ENCODE data around the gene ATG7.
"Not testable (repeated sequence)": the region's sequence is repeated elsewhere in the genome, so short reads cannot be mapped to it uniquely, and the experiment has no call there.

ATG7 gene

GRCh38 chr3:11408324-11408859, 136.2 kb downstream of the ATG7 start:
- H3K27ac Mint-ChIP-seq, CTCF ChIA-PET, H3K27me3 Mint-ChIP-seq, H3K4me1 Mint-ChIP-seq, H3K4me3 Mint-ChIP-seq, DNase-seq: not testable (repeated sequence)
- Mint-ChIP-seq H3K9me3 (peaks cover 31% of the 10 kb centered on the region), H3K36me3 (peaks cover 46% of the 10 kb centered on the region)

- CTCF ChIA-PET = no interaction called here
- no peak for DNase-seq
- H3K27me3 Mint-ChIP-seq = no peaks in the 10 kb centered on the region
- peaks cover 46% of the 10 kb centered on the region for H3K36me3 Mint-ChIP-seq
- H3K4me3 Mint-ChIP-seq = no peak overlapping the region
- peaks cover 39% of the 10 kb centered on the region for H3K9me3 Mint-ChIP-seq
- no peak overlapping the region for H3K27ac Mint-ChIP-seq
- H3K4me1 Mint-ChIP-seq = no peaks in the 10 kb centered on the region
These were observed 138.4 kb downstream of the ATG7 start for GRCh38 chr3:11410564-11410963.

- H3K9me3 Mint-ChIP-seq = peaks cover 34% of the 10 kb centered on the region
- no peaks in the 10 kb centered on the region for H3K4me1 Mint-ChIP-seq
- CTCF ChIA-PET = no interaction called here
- peaks cover 37% of the 10 kb centered on the region for H3K36me3 Mint-ChIP-seq
- H3K27ac Mint-ChIP-seq = peak overlapping the region; percentile 19
- H3K27me3 Mint-ChIP-seq = no peaks in the 10 kb centered on the region
- no peak for DNase-seq
- H3K4me3 Mint-ChIP-seq = no peak overlapping the region
These were observed 139.8 kb downstream of the ATG7 start for GRCh38 chr3:11411956-11412355.

GRCh38 chr3:11413071-11413470, 140.9 kb downstream of the ATG7 start:
- Mint-ChIP-seq H3K9me3 (peaks cover 26% of the 10 kb centered on the region), H3K27me3 (no peaks in the 10 kb centered on the region), H3K36me3 (peaks cover 29% of the 10 kb centered on the region)

GRCh38 chr3:11415099-11415498, 142.9 kb downstream of the ATG7 start:
- Mint-ChIP-seq H3K9me3 (peaks cover 16% of the 10 kb centered on the region), H3K27me3 (no peaks in the 10 kb centered on the region), H3K4me1 (no peaks in the 10 kb centered on the region), H3K4me3 (no peak overlapping the region), H3K27ac (no peak overlapping the region), H3K36me3 (peaks cover 18% of the 10 kb centered on the region)
- DNase-seq = no peak
- CTCF ChIA-PET = no interaction called here

More at GRCh38 chr3:11413071-11413470, 140.9 kb downstream of the ATG7 start:
- CTCF ChIA-PET = no interaction called here
- Mint-ChIP-seq H3K4me3 (no peak overlapping the region), H3K4me1 (no peaks in the 10 kb centered on the region), H3K27ac (no peak overlapping the region)
- no peak for DNase-seq

GRCh38 chr3:11420066-11420465, 147.9 kb downstream of the ATG7 start:
- no peak overlapping the region for H3K4me3 Mint-ChIP-seq
- CTCF ChIA-PET = no interaction called here
- no peak overlapping the region for H3K27ac Mint-ChIP-seq
- H3K27me3 Mint-ChIP-seq = no peaks in the 10 kb centered on the region
- no peak for DNase-seq
- no peaks in the 10 kb centered on the region for H3K36me3 Mint-ChIP-seq
- no peaks in the 10 kb centered on the region for H3K4me1 Mint-ChIP-seq
- no peaks in the 10 kb centered on the region for H3K9me3 Mint-ChIP-seq

GRCh38 chr3:11422291-11422690, 150.1 kb downstream of the ATG7 start:
- CTCF ChIA-PET = no interaction called here
- Mint-ChIP-seq H3K4me1 (no peaks in the 10 kb centered on the region), H3K9me3 (no peaks in the 10 kb centered on the region), H3K27ac (no peak overlapping the region), H3K36me3 (peaks cover 8% of the 10 kb centered on the region), H3K27me3 (no peaks in the 10 kb centered on the region), H3K4me3 (no peak overlapping the region)
- DNase-seq = no peak

GRCh38 chr3:11423868-11424267, 151.7 kb downstream of the ATG7 start:
- H3K9me3 Mint-ChIP-seq = no peaks in the 10 kb centered on the region
- no peaks in the 10 kb centered on the region for H3K4me1 Mint-ChIP-seq
- H3K27me3 Mint-ChIP-seq = no peaks in the 10 kb centered on the region
- H3K27ac Mint-ChIP-seq = no peak overlapping the region
- peaks cover 15% of the 10 kb centered on the region for H3K36me3 Mint-ChIP-seq
- CTCF ChIA-PET = no interaction called here
- no peak for DNase-seq
- no peak overlapping the region for H3K4me3 Mint-ChIP-seq

- peaks cover 17% of the 10 kb centered on the region for H3K36me3 Mint-ChIP-seq
- no peak for DNase-seq
- H3K27me3 Mint-ChIP-seq = no peaks in the 10 kb centered on the region
- CTCF ChIA-PET = no interaction called here
- no peaks in the 10 kb centered on the region for H3K9me3 Mint-ChIP-seq
- no peak overlapping the region for H3K4me3 Mint-ChIP-seq
- H3K27ac Mint-ChIP-seq = no peak overlapping the region
- no peaks in the 10 kb centered on the region for H3K4me1 Mint-ChIP-seq
These were observed 152.1 kb downstream of the ATG7 start for GRCh38 chr3:11424277-11424676.

GRCh38 chr3:11430207-11430606, 158.0 kb downstream of the ATG7 start:
- Mint-ChIP-seq H3K4me3 (no peak overlapping the region), H3K9me3 (no peaks in the 10 kb centered on the region), H3K36me3 (peaks cover 17% of the 10 kb centered on the region), H3K27me3 (no peaks in the 10 kb centered on the region), H3K27ac (no peak overlapping the region), H3K4me1 (no peaks in the 10 kb centered on the region)
- DNase-seq = no peak
- CTCF ChIA-PET = no interaction called here

- Mint-ChIP-seq H3K9me3 (no peaks in the 10 kb centered on the region), H3K4me1 (no peaks in the 10 kb centered on the region), H3K27me3 (no peaks in the 10 kb centered on the region), H3K36me3 (peaks cover 17% of the 10 kb centered on the region), H3K27ac (no peak overlapping the region), H3K4me3 (no peak overlapping the region)
- CTCF ChIA-PET = no interaction called here
- DNase-seq = no peak
These were observed 158.4 kb downstream of the ATG7 start for GRCh38 chr3:11430624-11431023.

GRCh38 chr3:11431319-11431718, 159.1 kb downstream of the ATG7 start:
- H3K27me3 Mint-ChIP-seq = no peaks in the 10 kb centered on the region
- no peak overlapping the region for H3K27ac Mint-ChIP-seq
- H3K9me3 Mint-ChIP-seq = no peaks in the 10 kb centered on the region
- no peak for DNase-seq
- peaks cover 16% of the 10 kb centered on the region for H3K36me3 Mint-ChIP-seq
- no peak overlapping the region for H3K4me3 Mint-ChIP-seq
- no peaks in the 10 kb centered on the region for H3K4me1 Mint-ChIP-seq
- CTCF ChIA-PET = no interaction called here

- Mint-ChIP-seq H3K27me3 (no peaks in the 10 kb centered on the region), H3K4me3 (no peak overlapping the region), H3K4me1 (peaks cover 4% of the 10 kb centered on the region), H3K36me3 (no peaks in the 10 kb centered on the region), H3K9me3 (no peaks in the 10 kb centered on the region), H3K27ac (no peak overlapping the region)
- CTCF ChIA-PET = interaction anchor here (1.0 kb wide), 1 partner anchor 41 kb away, joined by 3 read pairs; no protein-coding TSS in a partner anchor
- no peak for DNase-seq
These were observed 161.9 kb downstream of the ATG7 start for GRCh38 chr3:11434017-11434526.

- H3K27ac Mint-ChIP-seq = no peak overlapping the region
- H3K27me3 Mint-ChIP-seq = no peaks in the 10 kb centered on the region
- no peak overlapping the region for H3K4me3 Mint-ChIP-seq
- H3K36me3 Mint-ChIP-seq = peaks cover 2% of the 10 kb centered on the region
- DNase-seq = no peak
- CTCF ChIA-PET = no interaction called here
- no peaks in the 10 kb centered on the region for H3K9me3 Mint-ChIP-seq
- peaks cover 4% of the 10 kb centered on the region for H3K4me1 Mint-ChIP-seq
These were observed 162.4 kb downstream of the ATG7 start for GRCh38 chr3:11434563-11435096.

GRCh38 chr3:11435440-11436165, 163.4 kb downstream of the ATG7 start:
- CTCF ChIA-PET = no interaction called here
- H3K9me3 Mint-ChIP-seq = no peaks in the 10 kb centered on the region
- H3K27me3 Mint-ChIP-seq = no peaks in the 10 kb centered on the region
- DNase-seq = no peak
- no peak overlapping the region for H3K27ac Mint-ChIP-seq
- peaks cover 2% of the 10 kb centered on the region for H3K36me3 Mint-ChIP-seq
- peaks cover 4% of the 10 kb centered on the region for H3K4me1 Mint-ChIP-seq
- no peak overlapping the region for H3K4me3 Mint-ChIP-seq

Measured in activated naive CD4-positive, alpha-beta T cell treated with anti-CD3 and anti-CD28 coated beads, Interleukin-2, amount 10 ng/mL, durations not matched to agents 7 days and 5 days (primary cell).